Activated CD4-positive, alpha-beta T cell treated with anti-CD3 and anti-CD28 coated beads, Interleukin-10, Interleukin-2, amounts not matched to agents 100 ng/mL and 50 ng/mL, durations not matched to agents 16 hours and 8 hours (primary cell): ENCODE results near the gene ARID1A.

ENCODE experiments used
- DNase-seq: peaks from one replicate; pipeline ENCODE4 v3.0.0-alpha.2; 2020

Gene ARID1A

DNA sequence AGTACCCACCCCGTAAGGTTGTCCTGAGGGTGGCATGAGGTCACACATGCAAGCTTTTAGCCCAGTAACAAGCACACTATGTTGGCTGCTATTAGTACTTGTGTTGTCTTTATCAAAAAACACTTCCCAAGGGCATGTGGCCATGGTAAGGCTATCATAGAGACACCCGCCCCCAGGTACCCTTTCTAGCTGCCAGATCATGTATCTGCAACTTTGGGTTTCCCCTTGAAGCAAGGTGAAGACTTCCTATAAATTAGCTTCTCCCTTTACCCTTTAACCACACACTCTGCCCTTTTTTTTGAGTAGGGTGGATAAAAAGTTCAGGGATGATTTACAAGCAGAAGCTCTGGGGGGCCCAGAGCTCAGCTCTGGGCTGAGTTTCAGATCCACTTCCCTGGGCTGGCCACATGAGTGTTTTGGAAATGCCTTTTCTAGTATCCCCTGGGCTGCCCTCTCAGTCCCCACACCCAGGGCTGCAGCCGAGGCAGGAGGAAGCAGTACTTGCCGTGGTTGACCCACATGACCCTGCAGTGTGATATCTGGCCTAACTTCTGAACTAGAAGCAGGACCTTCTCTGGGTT, 132.7 kb downstream of the ARID1A start:
- DNase-seq, result peak; percentile 35

GRCh38 chr1:26829184-26829911, 133.5 kb downstream of the ARID1A start:
- no peak for DNase-seq

GRCh38 chr1:26831059-26831458, 135.2 kb downstream of the ARID1A start:
- DNase-seq, result no peak
